Smooth muscle cell (in vitro differentiated cells): ENCODE results near the gene SH3GL2. TPM values are rescaled to one million over a fixed set of nuclear protein-coding genes. Genes with fewer than 3 reads are reported as not detected.

Experiments used
- DNase-seq: peaks from one replicate; lab custom pipeline; 2025; ENCODE audit not compliant: unreplicated experiment; lab: John Stamatoyannopoulos, UW
- H2AFZ ChIP-seq: fragments of 200-600 bp; sonication (generic); 2 replicates; pipeline ENCODE4 v1.6.0; 2016; ENCODE audit warnings: antibody characterized with exemption, low read depth, mild to moderate bottlenecking
- H3F3A ChIP-seq: fragments of 200-600 bp; sonication (generic); 2 replicates; pipeline ENCODE4 v1.6.0; 2017; ENCODE audit warnings: antibody characterized with exemption, low read depth
- H3K27ac ChIP-seq: fragments of 200-600 bp; sonication (generic); 2 replicates; pipeline ENCODE4 v1.5.1; 2016; ENCODE audit warnings: low read depth, mild to moderate bottlenecking
- H3K27me3 ChIP-seq: fragments of 200-600 bp; sonication (generic); 2 replicates; pipeline ENCODE4 v1.6.1; 2016; ENCODE audit warnings: low read depth, mild to moderate bottlenecking
- H3K36me3 ChIP-seq: fragments of 200-600 bp; sonication (generic); 2 replicates; pipeline ENCODE4 v1.5.1; 2016; ENCODE audit warnings: low read depth
- H3K4me1 ChIP-seq: fragments of 200-600 bp; sonication (generic); 2 replicates; pipeline ENCODE4 v1.5.1; 2016; ENCODE audit warnings: low read depth
- H3K4me2 ChIP-seq: fragments of 200-600 bp; sonication (generic); 2 replicates; pipeline ENCODE4 v1.6.0; 2016; ENCODE audit warnings: mild to moderate bottlenecking
- H3K4me3 ChIP-seq: fragments of 200-600 bp; sonication (generic); 2 replicates; pipeline ENCODE4 v1.5.1; 2016; ENCODE audit warnings: mild to moderate bottlenecking
- H3K79me2 ChIP-seq: fragments of 200-600 bp; sonication (generic); 2 replicates; pipeline ENCODE4 v1.6.0; 2016; ENCODE audit warnings: low read depth, mild to moderate bottlenecking
- H3K9ac ChIP-seq: fragments of 200-600 bp; sonication (generic); 2 replicates; pipeline ENCODE4 v1.6.0; 2016; ENCODE audit warnings: low read depth
- H3K9me3 ChIP-seq: fragments of 200-600 bp; sonication (generic); replicated peaks from 2 replicates; pipeline ENCODE4 v1.5.1; 2016; ENCODE audit warnings: low read depth
- H4K20me1 ChIP-seq: fragments of 200-600 bp; sonication (generic); 2 replicates; pipeline ENCODE4 v1.6.0; 2016; ENCODE audit warnings: low read depth
- CTCF ChIP-seq: fragments of 200-600 bp; sonication (generic); IDR thresholded peaks from 2 replicates; pipeline ENCODE4 v1.5.1; 2017; ENCODE audit warnings: borderline replicate concordance, mild to moderate bottlenecking, antibody characterized with exemption; ENCODE audit not compliant: insufficient read depth, poor library complexity, severe bottlenecking
- WGBS: methylation state at CpG from one replicate; pipeline ENCODE4 v1.1.7; 2016; ENCODE audit warnings: low lambda C conversion rate; 5-methylcytosine and 5-hydroxymethylcytosine counted together
- polyA plus RNA-seq: library from polyadenylated mRNA; unstranded; fragments of >200 nt; fragmentation: Nextera tagmentation; extraction: Ambion mirVana; gene quantifications from 2 replicates; pipeline ENCODE4 v1.2.1, GENCODE V29; 2016
- total RNA-seq: library from RNA; depleted of rRNA; stranded (reverse); fragments of >200 nt; gene quantifications from 2 replicates; pipeline ENCODE4 v1.2.3, GENCODE V29; 2014

The SH3GL2 gene
- total and polyA plus RNA-seq, 2 experiments from 2014 or later, result not detected

DNA sequence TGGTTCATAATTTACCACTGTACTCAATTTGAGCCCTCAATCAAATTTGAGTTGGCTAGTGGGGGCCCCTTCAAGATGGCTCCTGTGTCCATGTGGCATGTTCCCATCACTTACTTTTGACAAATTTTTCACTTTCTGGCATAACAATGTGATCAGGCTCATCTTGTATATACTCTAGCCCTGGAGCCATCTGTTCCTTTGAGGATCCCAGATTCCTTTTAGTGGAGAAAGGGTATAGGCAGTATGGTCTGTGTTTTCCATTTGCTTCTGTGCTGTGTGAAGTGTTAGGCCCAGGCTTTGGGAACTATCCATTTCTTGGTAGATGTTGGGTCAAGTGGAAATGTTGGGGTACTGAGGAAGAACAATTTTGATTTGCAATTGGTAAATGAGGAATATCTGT lies 45.7 kb downstream of the SH3GL2 start:
- Histone ChIP-seq H3K9ac (no peak overlapping the region), H3K4me1 (no peaks in the 10 kb centered on the region), H3K9me3 (no peaks in the 10 kb centered on the region), H3F3A (no peaks in the 10 kb centered on the region), H3K4me2 (no peak overlapping the region), H4K20me1 (no peaks in the 10 kb centered on the region), H3K4me3 (no peak overlapping the region), H3K27ac (no peak overlapping the region), H3K79me2 (no peaks in the 10 kb centered on the region), H2AFZ (no peak overlapping the region), H3K36me3 (no peaks in the 10 kb centered on the region), H3K27me3 (peaks cover 27% of the 10 kb centered on the region)
- no peak for TF ChIP-seq CTCF
- no peak for DNase-seq

GRCh38 chr9:17625644-17626388 lies 47.0 kb downstream of the SH3GL2 start:
- 76% methylated on average over 6 of the region's 6 CpGs for WGBS
- DNase-seq, result no peak

GRCh38 chr9:17627641-17628040 lies 48.8 kb downstream of the SH3GL2 start:
- Histone ChIP-seq H3F3A (no peaks in the 10 kb centered on the region), H4K20me1 (no peaks in the 10 kb centered on the region), H3K4me2 (no peak overlapping the region), H3K9me3 (no peaks in the 10 kb centered on the region), H2AFZ (no peak overlapping the region), H3K9ac (no peak overlapping the region), H3K4me1 (no peaks in the 10 kb centered on the region), H3K79me2 (no peaks in the 10 kb centered on the region), H3K27ac (no peak overlapping the region), H3K36me3 (no peaks in the 10 kb centered on the region), H3K4me3 (no peak overlapping the region), H3K27me3 (no peaks in the 10 kb centered on the region)
- 50% methylated on average over 3 of the region's 3 CpGs for WGBS
- no peak for DNase-seq
- no peak for TF ChIP-seq CTCF

More at GRCh38 chr9:17625644-17626388, 47.0 kb downstream of the SH3GL2 start:
- H3K4me1 ChIP-seq, result no peaks in the 10 kb centered on the region
- TF ChIP-seq CTCF, result no peak
- H4K20me1 ChIP-seq, result no peaks in the 10 kb centered on the region
- peaks cover 14% of the 10 kb centered on the region for H3K27me3 ChIP-seq
- H3K4me3 ChIP-seq, result no peak overlapping the region
- H3K27ac ChIP-seq, result no peak overlapping the region
- no peaks in the 10 kb centered on the region for H3K79me2 ChIP-seq
- H3F3A ChIP-seq, result no peaks in the 10 kb centered on the region
- no peak overlapping the region for H3K9ac ChIP-seq
- H3K4me2 ChIP-seq, result no peak overlapping the region
- H2AFZ ChIP-seq, result no peak overlapping the region
- H3K9me3 ChIP-seq, result no peaks in the 10 kb centered on the region
- H3K36me3 ChIP-seq, result no peaks in the 10 kb centered on the region

DNA sequence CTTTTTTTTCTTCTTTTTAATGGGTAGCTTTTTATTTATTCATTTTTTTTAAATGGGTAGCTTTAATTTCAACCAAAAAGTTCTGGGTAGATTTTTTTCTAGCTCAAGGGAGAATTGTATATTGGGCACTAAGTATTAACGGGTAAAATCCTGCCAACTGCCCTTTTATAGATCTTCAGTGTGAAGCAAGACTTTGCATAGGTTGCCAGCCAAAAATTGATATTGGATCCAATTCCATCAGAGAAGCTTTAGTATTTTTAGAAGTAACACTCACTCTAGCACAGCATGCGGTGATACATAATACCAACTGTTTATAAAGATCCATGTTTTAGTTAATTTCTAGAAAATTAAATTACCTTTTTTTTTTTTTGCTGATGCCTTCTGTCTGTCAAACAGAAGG lies 49.8 kb downstream of the SH3GL2 start:
- WGBS, result 92% methylated on average over 2 of the region's 2 CpGs
- Histone ChIP-seq H3K27me3 (no peaks in the 10 kb centered on the region), H3K79me2 (no peaks in the 10 kb centered on the region), H3K4me1 (no peaks in the 10 kb centered on the region), H3K4me3 (no peak overlapping the region), H3K4me2 (no peak overlapping the region), H3F3A (no peaks in the 10 kb centered on the region), H3K27ac (no peak overlapping the region), H2AFZ (no peak overlapping the region), H3K36me3 (no peaks in the 10 kb centered on the region), H4K20me1 (no peaks in the 10 kb centered on the region), H3K9ac (no peak overlapping the region), H3K9me3 (no peaks in the 10 kb centered on the region)
- TF ChIP-seq CTCF, result no peak
- DNase-seq, result no peak
